ENCODE measurements around the gene FYB2. TPM values are rescaled to one million over a fixed set of nuclear protein-coding genes. Genes with fewer than 3 reads are reported as not detected.
A peak's percentile ranks its signal among the peaks of the same experiment; 100 is the strongest.

FYB2 gene
- total and polyA plus RNA-seq, 3 donors from 2014 or later = 1.9 to 4.2 (median 2.0) TPM

GRCh38 chr1:56788588-56788987, 30.6 kb downstream of the FYB2 start:
- H3K9me3 ChIP-seq = no peaks in the 10 kb centered on the region
- no peaks in the 10 kb centered on the region for H3K36me3 ChIP-seq (ENCODE audit: low read depth, missing control alignments)
- WGBS, 2 donors = 44 to 66% methylated on average over 6 of the region's 6 CpGs
- no peak overlapping the region for H3K27ac ChIP-seq
- peak; percentile 46 for DNase-seq
- no peaks in the 10 kb centered on the region for H3K4me1 ChIP-seq
- intact Hi-C loops (cut with DNase I; ENCODE audit: low total_unique reads) = no loop called here
- TF ChIP-seq POLR2A (IDR thresholded peaks at IDR 0.05) = no peak
- TF ChIP-seq, protein P1, sequence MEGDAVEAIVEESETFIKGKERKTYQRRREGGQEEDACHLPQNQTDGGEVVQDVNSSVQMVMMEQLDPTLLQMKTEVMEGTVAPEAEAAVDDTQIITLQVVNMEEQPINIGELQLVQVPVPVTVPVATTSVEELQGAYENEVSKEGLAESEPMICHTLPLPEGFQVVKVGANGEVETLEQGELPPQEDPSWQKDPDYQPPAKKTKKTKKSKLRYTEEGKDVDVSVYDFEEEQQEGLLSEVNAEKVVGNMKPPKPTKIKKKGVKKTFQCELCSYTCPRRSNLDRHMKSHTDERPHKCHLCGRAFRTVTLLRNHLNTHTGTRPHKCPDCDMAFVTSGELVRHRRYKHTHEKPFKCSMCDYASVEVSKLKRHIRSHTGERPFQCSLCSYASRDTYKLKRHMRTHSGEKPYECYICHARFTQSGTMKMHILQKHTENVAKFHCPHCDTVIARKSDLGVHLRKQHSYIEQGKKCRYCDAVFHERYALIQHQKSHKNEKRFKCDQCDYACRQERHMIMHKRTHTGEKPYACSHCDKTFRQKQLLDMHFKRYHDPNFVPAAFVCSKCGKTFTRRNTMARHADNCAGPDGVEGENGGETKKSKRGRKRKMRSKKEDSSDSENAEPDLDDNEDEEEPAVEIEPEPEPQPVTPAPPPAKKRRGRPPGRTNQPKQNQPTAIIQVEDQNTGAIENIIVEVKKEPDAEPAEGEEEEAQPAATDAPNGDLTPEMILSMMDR (IDR thresholded peaks at IDR 0.05) = no peak
- no peak overlapping the region for H3K4me3 ChIP-seq
- no peaks in the 10 kb centered on the region for H3K27me3 ChIP-seq

DNA sequence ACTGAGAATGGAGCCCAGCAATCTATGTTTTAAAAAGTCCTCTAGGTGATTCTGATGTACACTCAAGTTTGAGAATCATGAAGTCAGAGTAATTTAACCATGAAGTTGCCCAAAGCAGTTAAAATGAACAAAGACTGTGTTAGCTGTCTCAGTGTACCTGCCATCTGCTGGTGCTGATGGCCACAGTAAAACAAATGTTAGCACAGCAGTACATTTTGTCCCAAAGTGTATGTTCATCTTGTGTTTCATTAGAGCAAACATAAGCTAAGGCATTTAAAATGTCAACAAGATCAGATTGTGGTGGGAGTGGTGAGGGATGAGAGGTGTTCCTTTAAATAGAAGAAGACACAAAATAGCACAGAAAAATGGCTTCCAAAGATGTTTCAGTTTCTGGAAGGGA, 31.1 kb downstream of the FYB2 start:
- intact Hi-C loops (cut with DNase I; ENCODE audit: low total_unique reads) = no loop called here
- Histone ChIP-seq H3K4me3 (no peak overlapping the region), H3K9me3 (no peaks in the 10 kb centered on the region), H3K27ac (no peak overlapping the region), H3K4me1 (no peaks in the 10 kb centered on the region), H3K36me3 (ENCODE audit: low read depth, missing control alignments) (no peaks in the 10 kb centered on the region), H3K27me3 (no peaks in the 10 kb centered on the region)
- DNase-seq = no peak
- TF ChIP-seq POLR2A (IDR thresholded peaks at IDR 0.05) = no peak
- TF ChIP-seq, protein P1 (IDR thresholded peaks at IDR 0.05) = no peak

DNA sequence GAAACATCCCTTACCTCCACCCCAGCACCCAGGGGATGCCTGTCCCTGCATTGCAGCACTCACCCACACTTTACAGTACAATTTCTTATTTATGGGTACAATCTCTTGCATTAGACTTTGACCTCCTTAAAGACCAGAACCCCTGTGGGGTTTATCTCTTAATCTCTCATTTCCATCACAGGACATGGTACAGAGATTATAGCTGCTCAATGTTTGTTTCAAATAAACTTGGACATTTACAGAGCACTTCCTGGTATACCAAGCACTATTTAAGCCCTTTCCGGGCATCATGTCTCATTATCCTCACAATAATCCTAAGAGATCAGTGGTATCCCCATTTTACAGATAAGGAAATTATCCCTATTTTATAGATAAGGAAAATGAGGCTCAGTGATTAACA, 31.9 kb downstream of the FYB2 start:
- Histone ChIP-seq H3K4me3 (no peak overlapping the region), H3K36me3 (ENCODE audit: low read depth, missing control alignments) (no peaks in the 10 kb centered on the region), H3K9me3 (no peaks in the 10 kb centered on the region), H3K27ac (no peak overlapping the region), H3K4me1 (no peaks in the 10 kb centered on the region), H3K27me3 (no peaks in the 10 kb centered on the region)
- no peak for DNase-seq
- intact Hi-C loops (cut with DNase I; ENCODE audit: low total_unique reads) = no loop called here
- no peak for TF ChIP-seq POLR2A (IDR thresholded peaks at IDR 0.05)
- TF ChIP-seq, protein P1 (IDR thresholded peaks at IDR 0.05) = no peak
- 93% methylated on average over 1 of the region's 1 CpG for WGBS, 2 donors

- Histone ChIP-seq H3K9me3 (no peaks in the 10 kb centered on the region), H3K27ac (no peak overlapping the region), H3K4me3 (no peak overlapping the region), H3K27me3 (no peaks in the 10 kb centered on the region), H3K36me3 (ENCODE audit: low read depth, missing control alignments) (no peaks in the 10 kb centered on the region), H3K4me1 (no peaks in the 10 kb centered on the region)
- DNase-seq = no peak
- TF ChIP-seq POLR2A (IDR thresholded peaks at IDR 0.05) = no peak
- TF ChIP-seq, protein P1 (IDR thresholded peaks at IDR 0.05) = no peak
- intact Hi-C loops (cut with DNase I; ENCODE audit: low total_unique reads) = no loop called here
Observed at GRCh38 chr1:56782773-56783172, 36.4 kb downstream of the FYB2 start.

- no peaks in the 10 kb centered on the region for H3K4me1 ChIP-seq
- H3K36me3 ChIP-seq (ENCODE audit: low read depth, missing control alignments) = no peaks in the 10 kb centered on the region
- no peak for DNase-seq
- H3K4me3 ChIP-seq = no peak overlapping the region
- no peak overlapping the region for H3K27ac ChIP-seq
- H3K9me3 ChIP-seq = no peaks in the 10 kb centered on the region
- no peaks in the 10 kb centered on the region for H3K27me3 ChIP-seq
- intact Hi-C loops (cut with DNase I; ENCODE audit: low total_unique reads) = no loop called here
- TF ChIP-seq, protein P1 (IDR thresholded peaks at IDR 0.05) = peak in 1 of 3 experiments; percentile 1
- TF ChIP-seq POLR2A (IDR thresholded peaks at IDR 0.05) = no peak
- WGBS, 2 donors = 82 to 89% methylated on average over 3 of the region's 3 CpGs
Observed at GRCh38 chr1:56780826-56781225, 38.4 kb downstream of the FYB2 start.
